ENCODE data around the gene TMEM150C. TPM values are rescaled to one million over a fixed set of nuclear protein-coding genes. Genes with fewer than 3 reads are reported as not detected.

TMEM150C gene
- total RNA-seq, 1 experiment from 2014 or later, result 1.8 TPM

- Histone ChIP-seq H3K27me3 (ENCODE audit: control insufficient read depth, insufficient read depth, low read length) (no peaks in the 10 kb centered on the region), H3K4me3 (ENCODE audit: low read depth in 2 of 2, low read length in 2 of 2) (no peak overlapping the region), H3K4me1 (ENCODE audit: control insufficient read depth, insufficient read depth, low read length) (peaks cover 10% of the 10 kb centered on the region), H3K27ac (ENCODE audit: low read length) (no peak overlapping the region), H3K36me3 (ENCODE audit: control insufficient read depth, insufficient read depth, low read length) (peaks cover 4% of the 10 kb centered on the region), H3K9me3 (ENCODE audit: control insufficient read depth, insufficient read depth, low read depth, low read length) (no peaks in the 10 kb centered on the region)
- intact Hi-C loops (cut with micrococcal nuclease; ENCODE audit: unreplicated experiment), result no loop called here
- BruUV-seq (replicated peaks), result no TSS peak
- ATAC-seq (no peak), DNase-seq (ENCODE audit: low read depth, low spot score) (no peak)
- in situ Hi-C loops (cut with HindIII; ENCODE audit: low pct_unique_long_range_greater_than_20kb, low sequenced_read_pairs), result no loop called here
- ChIA-PET POLR2A (interaction anchor here (0.6 kb wide), 1 partner anchor 81 kb away, joined by 9 read pairs; no protein-coding TSS in a partner anchor), CTCF (no interaction called here)
- TF ChIP-seq, protein P1, sequence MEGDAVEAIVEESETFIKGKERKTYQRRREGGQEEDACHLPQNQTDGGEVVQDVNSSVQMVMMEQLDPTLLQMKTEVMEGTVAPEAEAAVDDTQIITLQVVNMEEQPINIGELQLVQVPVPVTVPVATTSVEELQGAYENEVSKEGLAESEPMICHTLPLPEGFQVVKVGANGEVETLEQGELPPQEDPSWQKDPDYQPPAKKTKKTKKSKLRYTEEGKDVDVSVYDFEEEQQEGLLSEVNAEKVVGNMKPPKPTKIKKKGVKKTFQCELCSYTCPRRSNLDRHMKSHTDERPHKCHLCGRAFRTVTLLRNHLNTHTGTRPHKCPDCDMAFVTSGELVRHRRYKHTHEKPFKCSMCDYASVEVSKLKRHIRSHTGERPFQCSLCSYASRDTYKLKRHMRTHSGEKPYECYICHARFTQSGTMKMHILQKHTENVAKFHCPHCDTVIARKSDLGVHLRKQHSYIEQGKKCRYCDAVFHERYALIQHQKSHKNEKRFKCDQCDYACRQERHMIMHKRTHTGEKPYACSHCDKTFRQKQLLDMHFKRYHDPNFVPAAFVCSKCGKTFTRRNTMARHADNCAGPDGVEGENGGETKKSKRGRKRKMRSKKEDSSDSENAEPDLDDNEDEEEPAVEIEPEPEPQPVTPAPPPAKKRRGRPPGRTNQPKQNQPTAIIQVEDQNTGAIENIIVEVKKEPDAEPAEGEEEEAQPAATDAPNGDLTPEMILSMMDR (IDR thresholded peaks at IDR 0.05), result no peak
- TF ChIP-seq, protein P2, sequence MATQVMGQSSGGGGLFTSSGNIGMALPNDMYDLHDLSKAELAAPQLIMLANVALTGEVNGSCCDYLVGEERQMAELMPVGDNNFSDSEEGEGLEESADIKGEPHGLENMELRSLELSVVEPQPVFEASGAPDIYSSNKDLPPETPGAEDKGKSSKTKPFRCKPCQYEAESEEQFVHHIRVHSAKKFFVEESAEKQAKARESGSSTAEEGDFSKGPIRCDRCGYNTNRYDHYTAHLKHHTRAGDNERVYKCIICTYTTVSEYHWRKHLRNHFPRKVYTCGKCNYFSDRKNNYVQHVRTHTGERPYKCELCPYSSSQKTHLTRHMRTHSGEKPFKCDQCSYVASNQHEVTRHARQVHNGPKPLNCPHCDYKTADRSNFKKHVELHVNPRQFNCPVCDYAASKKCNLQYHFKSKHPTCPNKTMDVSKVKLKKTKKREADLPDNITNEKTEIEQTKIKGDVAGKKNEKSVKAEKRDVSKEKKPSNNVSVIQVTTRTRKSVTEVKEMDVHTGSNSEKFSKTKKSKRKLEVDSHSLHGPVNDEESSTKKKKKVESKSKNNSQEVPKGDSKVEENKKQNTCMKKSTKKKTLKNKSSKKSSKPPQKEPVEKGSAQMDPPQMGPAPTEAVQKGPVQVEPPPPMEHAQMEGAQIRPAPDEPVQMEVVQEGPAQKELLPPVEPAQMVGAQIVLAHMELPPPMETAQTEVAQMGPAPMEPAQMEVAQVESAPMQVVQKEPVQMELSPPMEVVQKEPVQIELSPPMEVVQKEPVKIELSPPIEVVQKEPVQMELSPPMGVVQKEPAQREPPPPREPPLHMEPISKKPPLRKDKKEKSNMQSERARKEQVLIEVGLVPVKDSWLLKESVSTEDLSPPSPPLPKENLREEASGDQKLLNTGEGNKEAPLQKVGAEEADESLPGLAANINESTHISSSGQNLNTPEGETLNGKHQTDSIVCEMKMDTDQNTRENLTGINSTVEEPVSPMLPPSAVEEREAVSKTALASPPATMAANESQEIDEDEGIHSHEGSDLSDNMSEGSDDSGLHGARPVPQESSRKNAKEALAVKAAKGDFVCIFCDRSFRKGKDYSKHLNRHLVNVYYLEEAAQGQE (IDR thresholded peaks at IDR 0.05; ENCODE audit: insufficient read depth in 1 of 2, low read depth in 2 of 2, low read length in 1 of 2), result no peak
- TF ChIP-seq SIN3A (IDR thresholded peaks at IDR 0.05; ENCODE audit: borderline replicate concordance, insufficient read depth, low read depth, low read length), result no peak
- no peak for TF ChIP-seq TCF7L2 (IDR thresholded peaks at IDR 0.05; ENCODE audit: low read depth, low read length)
- no peak for TF ChIP-seq POLR2AphosphoS5 (IDR thresholded peaks at IDR 0.05; ENCODE audit: low read depth, low read length)
Measured at GRCh38 chr4:82433791-82434190, 128.0 kb downstream of the TMEM150C start.

Other genes with a start within 250 kb of the TMEM150C start
- gene HNRNPD, start 188.0 kb downstream of the TMEM150C start, total RNA-seq (2021; ENCODE audit: unreplicated experiment), result 170 TPM
- gene HNRNPDL, start 131.5 kb downstream of the TMEM150C start, total RNA-seq (2021; ENCODE audit: unreplicated experiment), result 146 TPM
- gene ENOPH1, start 131.4 kb downstream of the TMEM150C start, total RNA-seq (2021; ENCODE audit: unreplicated experiment), result 34.7 TPM
- 2.0 TPM for gene SCD5, start 236.8 kb upstream of the TMEM150C start, total RNA-seq (2021; ENCODE audit: unreplicated experiment)